ENCODE data around the gene SUSD6. TPM values are rescaled to one million over a fixed set of nuclear protein-coding genes. Genes with fewer than 3 reads are reported as not detected.
"Not testable (repeated sequence)": the region's sequence is repeated elsewhere in the genome, so short reads cannot be mapped to it uniquely, and the experiment has no call there.

The SUSD6 gene
- total RNA-seq, 1 experiment from 2014 or later = 5.8 TPM

DNA sequence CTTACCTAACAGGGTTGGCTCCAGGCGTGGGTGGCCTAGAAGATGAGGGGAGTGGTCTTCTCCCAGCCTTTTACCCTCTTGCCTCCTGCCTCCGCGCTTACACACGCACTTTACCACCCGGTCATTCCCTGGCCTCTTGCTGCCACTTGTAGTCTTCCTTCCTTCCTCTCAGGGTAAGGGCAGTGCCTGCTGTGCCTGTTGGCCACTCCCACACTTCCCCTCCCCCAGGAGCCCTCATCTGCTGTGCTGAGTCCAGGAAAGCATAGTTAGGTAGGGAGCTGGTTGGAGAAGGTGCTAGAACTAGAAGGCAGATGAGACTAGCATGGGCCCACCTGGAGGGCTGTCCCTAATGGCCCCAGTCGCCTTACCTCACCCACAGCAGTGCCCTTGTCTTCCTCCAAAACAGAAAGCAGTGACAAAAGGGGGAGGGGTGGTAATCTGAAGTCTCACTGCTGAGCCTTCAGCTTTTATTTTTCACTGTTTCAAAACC is 101.2 kb downstream of the SUSD6 start:
- DNase-seq (ENCODE audit: low read depth) = no peak

- no peak for DNase-seq (ENCODE audit: low read depth)
These were observed 101.9 kb downstream of the SUSD6 start for GRCh38 chr14:69713209-69713781.

- no peak for DNase-seq (ENCODE audit: low read depth)
These were observed 102.7 kb downstream of the SUSD6 start for GRCh38 chr14:69713993-69714679.

DNA sequence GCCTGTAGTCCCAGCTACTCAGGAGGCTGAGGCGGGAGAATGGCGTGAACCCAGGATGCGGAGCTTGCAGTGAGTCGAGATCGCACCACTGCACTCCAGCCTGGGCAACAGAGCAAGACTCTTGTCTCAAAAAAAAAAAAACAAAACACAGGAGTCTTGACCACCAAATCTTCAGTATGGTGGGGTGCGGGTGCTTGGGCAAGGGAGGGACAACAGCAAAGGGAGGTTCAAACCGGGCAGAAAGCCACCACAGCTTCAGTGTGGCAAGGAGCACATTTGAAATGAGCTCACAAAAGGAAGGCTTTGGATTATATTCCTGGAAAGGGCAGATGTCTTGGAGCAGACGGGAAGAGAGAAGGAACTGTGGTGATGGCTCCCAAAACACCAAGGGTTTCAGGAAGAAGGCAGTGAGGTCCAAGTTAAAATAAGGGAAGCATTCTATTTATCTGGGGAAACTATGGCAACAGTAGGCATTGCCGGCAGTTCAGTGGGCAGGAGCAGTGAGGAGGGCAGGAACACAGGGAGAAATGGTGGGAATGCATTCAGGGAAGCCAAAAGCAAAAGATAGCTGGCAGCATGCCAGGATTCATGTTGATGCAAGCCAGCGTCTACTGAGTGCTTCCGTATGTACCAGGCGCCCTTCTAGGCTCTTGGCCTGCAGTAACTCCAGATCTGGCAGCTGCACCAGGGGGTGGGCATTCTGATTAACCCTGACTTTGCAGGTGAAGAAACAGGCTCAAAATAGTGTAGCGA is 104.5 kb downstream of the SUSD6 start:
- DNase-seq (ENCODE audit: low read depth) = peak; percentile 81

DNA sequence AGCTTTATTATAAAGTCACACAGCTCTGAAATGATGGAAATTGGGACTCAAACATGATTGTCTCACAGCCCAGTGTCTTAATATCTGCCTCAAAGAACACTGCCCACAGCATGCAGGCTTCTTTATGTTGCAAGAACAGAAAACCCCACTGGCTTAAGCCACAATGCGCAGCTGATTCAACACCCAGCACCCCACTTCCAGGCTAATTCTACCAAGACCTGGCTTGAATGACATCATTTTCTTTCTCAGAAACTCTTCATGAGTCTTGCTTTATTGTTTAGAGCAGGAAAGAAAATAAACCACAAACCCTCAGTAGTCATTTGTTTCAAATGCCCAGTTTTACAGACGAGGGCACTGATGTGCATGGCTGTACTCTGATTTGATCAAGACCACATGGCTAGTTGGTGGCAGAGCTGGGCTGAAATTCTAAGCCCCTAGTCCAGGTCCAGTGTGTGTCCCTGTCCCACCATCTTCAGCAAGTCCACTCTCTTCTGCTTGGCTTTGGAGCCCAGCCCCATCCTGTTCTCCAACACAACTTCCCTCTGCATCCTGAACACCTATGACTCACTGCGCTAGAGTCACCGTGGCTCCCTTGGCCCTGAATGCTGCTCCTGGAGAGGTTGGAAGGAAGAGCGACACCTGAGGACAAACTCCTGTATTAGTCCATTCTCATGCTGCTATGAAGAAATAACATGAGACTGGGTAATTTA is 105.2 kb downstream of the SUSD6 start:
- peak; percentile 83 for DNase-seq (ENCODE audit: low read depth)

- DNase-seq (ENCODE audit: low read depth) = not testable (repeated sequence)
These were observed 107.2 kb downstream of the SUSD6 start for GRCh38 chr14:69718614-69719013.

DNA sequence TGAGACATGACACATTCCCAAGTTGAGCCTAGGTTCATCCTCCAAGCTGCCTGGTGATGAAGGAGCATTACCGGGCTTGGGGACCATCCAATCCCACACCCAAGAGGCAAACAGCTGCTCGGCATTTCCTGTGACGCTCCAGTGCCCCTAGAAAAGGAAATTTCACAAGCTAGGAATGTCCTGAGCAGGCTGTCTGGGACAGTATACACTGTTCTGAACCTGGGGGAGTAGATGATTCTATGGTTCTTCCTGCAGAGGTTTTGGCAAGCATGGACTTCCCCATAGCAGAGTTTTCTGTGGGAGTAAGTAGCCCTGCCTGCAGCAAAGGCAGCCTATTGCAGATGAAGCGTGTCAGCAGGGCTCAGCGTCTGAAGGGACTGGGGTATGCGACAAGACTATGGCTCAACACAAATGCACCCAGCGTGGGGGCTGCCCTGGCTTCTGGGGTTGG is 108.1 kb downstream of the SUSD6 start:
- peak; percentile 88 for DNase-seq (ENCODE audit: low read depth)

DNA sequence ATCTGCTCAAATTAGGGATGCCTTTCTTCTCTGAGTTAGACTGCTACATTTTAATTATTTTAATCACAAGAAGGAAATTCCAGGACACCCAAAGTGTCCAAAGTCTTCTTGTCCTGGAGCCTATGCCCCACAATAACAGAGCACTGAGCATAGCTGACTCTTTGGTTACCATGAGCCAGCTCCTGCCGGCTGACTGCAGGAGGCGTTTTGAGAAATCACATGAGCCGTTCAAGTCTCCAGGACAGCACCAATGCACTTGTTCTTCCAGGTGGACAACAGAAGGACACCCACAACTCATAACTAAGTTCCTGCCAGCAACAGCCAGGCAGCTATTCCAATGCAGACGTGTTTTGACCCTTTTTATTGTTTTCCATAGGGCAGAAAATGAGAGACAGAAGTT is 109.5 kb downstream of the SUSD6 start:
- no peak for DNase-seq (ENCODE audit: low read depth)

- DNase-seq (ENCODE audit: low read depth) = peak; percentile 59
These were observed 115.5 kb downstream of the SUSD6 start for GRCh38 chr14:69726761-69727511.

DNA sequence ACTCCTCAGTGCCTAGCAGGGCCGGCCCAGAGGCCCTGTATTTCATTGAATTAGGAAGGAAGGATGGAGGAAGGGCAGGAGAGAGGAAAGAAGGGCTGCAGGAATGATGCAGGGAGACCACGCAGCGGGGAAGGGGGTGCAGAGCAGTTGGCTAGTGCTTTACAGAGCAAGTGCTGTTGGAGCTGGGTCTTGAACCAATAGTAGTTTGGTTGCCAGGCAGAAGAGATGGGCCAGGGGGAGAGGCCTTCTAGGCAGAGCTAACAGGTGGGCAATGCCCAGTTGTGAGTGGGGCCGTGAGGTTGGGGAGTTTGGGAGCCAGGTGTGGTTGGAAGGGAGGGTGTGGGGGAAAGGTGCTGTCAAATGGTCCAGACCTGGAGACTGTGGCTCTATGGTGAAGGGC is 116.5 kb downstream of the SUSD6 start:
- no peak for DNase-seq (ENCODE audit: low read depth)

DNA sequence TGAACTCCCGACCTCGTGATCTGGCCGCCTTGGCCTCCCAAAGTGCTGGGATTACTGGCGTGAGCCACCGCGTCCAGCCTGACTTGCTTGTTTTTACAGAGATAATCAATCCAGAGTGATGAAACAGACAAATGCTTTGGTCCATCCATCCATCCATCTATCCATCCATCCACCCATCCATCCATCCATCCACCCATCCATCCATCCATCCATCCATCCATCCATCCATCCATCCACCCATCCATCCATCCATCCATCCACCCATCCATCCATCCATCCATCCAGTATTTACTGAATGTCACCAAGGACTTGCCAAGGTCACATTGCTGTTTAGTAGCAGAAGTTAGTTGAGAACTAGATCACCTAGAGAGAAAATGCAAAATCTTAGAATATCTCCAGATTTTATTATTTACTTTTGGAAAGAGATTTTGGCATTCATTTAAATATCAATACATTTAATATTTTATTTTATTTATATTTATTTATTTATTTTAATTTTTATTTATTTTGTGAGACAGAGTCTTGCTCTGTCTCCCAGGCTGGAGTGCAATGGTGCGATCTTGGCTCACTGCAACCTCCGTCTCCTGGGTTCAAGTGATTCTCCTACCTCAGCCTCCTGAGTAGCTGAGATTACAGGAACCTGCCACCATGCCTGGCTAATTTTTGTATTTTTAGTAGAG is 120.7 kb downstream of the SUSD6 start:
- not testable (repeated sequence) for DNase-seq (ENCODE audit: low read depth)

GRCh38 chr14:69736405-69736804 is 125.0 kb downstream of the SUSD6 start:
- DNase-seq (ENCODE audit: low read depth) = not testable (repeated sequence)

DNA sequence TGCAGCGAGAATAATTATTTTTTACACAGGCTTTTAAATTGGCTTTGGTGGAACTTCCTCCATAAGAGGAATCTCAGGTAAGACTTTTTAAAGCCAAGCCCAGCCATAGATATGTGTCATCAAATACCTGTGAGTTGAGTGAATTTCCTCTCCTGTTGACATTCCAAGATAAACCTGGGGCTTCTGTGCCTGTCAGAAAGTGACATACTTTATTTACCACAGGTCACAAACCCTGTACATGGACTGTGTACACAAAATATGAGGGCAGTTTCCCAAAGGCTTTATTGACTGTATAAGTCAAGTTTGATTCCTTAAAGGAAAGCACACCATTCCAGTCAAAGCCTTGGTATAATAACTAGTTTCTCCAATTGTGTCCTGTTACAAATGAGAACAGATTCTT is 129.7 kb downstream of the SUSD6 start:
- DNase-seq (ENCODE audit: low read depth) = no peak

- no peak for DNase-seq (ENCODE audit: low read depth)
These were observed 138.6 kb downstream of the SUSD6 start for GRCh38 chr14:69749956-69750355.

GRCh38 chr14:69750495-69750894 is 139.1 kb downstream of the SUSD6 start:
- DNase-seq (ENCODE audit: low read depth) = no peak

- DNase-seq (ENCODE audit: low read depth) = no peak
These were observed 141.4 kb downstream of the SUSD6 start for GRCh38 chr14:69752773-69753172.

GRCh38 chr14:69753860-69754259 is 142.5 kb downstream of the SUSD6 start:
- DNase-seq (ENCODE audit: low read depth) = no peak

DNA sequence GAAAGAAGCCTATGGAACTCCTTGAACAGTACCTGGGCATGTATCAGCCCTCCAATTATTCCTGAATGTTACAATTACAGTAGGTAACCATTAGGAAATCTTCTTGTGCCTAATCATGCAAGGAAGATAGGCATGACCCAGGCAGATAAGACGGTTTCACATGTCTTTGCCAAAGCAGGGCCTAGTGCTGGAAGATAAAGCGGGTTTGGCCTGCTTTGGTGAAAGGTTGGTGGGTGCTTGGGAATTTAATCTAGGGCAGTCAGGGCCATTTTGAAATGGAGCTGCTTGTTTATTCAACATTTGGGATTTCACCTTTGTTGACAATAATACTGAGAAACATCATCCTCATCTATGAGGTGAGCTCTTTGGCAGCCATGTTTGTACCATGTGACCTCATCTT is 143.1 kb downstream of the SUSD6 start:
- DNase-seq (ENCODE audit: low read depth) = no peak

DNA sequence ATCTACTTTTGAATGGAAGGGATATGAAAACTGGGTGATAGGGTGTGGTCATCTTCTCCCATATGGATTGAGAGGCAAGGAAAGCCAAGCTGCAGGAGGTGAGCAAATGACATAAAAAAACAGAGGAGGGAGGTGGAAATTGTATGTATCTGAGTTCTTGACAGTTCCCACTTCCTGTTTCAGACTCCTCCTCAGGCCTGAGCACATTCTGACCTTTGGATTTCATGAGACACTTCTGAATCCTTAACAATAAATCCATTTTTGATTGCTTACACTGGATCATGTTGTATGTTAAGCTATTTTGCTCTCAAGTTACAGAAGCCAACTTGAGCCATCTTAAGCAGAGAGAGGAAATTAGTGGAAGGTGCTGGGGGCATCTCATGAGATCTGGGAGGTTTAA is 143.9 kb downstream of the SUSD6 start:
- no peak for DNase-seq (ENCODE audit: low read depth)

- no peak for DNase-seq (ENCODE audit: low read depth)
These were observed 144.4 kb downstream of the SUSD6 start for GRCh38 chr14:69755784-69756183.

DNA sequence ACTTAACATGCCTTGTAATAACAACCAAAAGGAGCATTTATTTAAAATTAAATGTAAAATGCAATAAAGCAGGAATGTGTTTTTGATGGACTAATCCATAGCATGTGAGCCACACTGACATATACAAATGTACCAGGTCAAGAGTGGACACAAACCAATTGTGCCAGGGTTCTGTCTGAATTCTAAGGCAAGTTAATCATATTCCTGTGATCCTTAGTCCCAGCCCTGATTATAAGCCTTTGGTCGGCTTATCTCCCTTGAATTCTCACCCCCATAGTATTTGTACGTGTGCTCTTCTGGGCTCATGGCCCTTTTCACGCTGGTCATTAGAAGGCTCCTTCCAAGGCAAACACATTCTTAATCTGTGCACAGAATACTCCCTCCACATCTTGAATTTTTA is 144.9 kb downstream of the SUSD6 start:
- DNase-seq (ENCODE audit: low read depth) = no peak

All from RPMI7951 (cell line).